ENCODE measurements around the gene TMEFF2.
A peak's percentile ranks its signal among the peaks of the same experiment; 100 is the strongest.

The TMEFF2 gene, protein sequence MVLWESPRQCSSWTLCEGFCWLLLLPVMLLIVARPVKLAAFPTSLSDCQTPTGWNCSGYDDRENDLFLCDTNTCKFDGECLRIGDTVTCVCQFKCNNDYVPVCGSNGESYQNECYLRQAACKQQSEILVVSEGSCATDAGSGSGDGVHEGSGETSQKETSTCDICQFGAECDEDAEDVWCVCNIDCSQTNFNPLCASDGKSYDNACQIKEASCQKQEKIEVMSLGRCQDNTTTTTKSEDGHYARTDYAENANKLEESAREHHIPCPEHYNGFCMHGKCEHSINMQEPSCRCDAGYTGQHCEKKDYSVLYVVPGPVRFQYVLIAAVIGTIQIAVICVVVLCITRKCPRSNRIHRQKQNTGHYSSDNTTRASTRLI

DNA sequence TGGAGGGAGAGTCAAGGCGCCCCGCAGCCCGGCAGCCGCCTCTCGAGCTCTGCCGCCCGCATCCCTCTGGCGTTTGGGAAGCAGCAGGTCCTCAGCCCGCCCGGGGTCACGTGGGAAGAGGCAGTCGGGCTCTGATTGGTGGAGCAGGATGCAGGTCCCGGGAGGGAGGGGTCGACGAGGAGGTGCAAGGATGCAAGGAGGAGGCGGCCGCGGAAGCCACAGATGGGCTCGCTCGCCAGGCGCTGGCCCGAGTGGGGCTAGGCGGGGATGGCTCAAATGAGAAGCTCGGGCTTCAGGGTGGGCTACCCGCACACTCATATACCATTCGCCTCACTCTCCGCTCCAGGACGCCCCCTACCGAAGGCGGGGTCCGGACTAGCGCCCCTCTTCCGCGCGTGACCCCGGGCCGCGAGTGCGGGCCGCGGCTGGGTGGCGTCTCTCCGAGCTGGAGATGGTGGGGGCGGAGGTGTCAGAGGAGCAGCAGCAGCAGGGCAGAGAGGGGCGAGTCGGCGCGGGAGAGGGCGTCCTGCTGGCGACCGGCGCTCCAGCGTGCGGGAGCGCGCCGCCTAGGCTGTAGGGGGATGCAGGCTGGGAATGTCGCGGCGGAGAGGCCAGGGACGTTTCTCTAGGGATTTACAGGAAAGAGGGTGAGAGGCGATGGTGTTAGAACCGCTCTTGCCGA lies at the start of gene TMEFF2:
Gene TMEFF2 (minus strand): TSS at position 68 of the 682 bp plus-strand sequence. CDS start 409 bp downstream, outside the sequence.
- H3K4me1 ChIP-seq (ENCODE audit: control insufficient read depth, insufficient read depth, low read length), result no peaks in the 10 kb centered on the region; the same call in 1 of the 2 replicates
- H3K36me3 ChIP-seq (ENCODE audit: control insufficient read depth in 2 of 2, insufficient read depth in 1 of 2, low read length in 2 of 2), result no peaks in the 10 kb centered on the region
- H3K27ac ChIP-seq (ENCODE audit: extremely low read depth, low read depth, low read length), result no peak within 1 kb of the TSS
- POLR2A ChIA-PET, result no interaction called here
- CTCF ChIA-PET, result interaction anchor here (0.6 to 2.1 kb wide), 6 partner anchors 11 to 448 kb away, joined by 3 to 6 read pairs (median 4); no protein-coding TSS in a partner anchor
- H3K9me3 ChIP-seq (ENCODE audit: control insufficient read depth, insufficient read depth, low read depth, low read length), result no peaks in the 10 kb centered on the region
- H3K4me3 ChIP-seq (ENCODE audit: low read depth, low read length), result peak within 1 kb of the TSS; percentile 59
- TF ChIP-seq ZNF416 (tag by site-specific recombination; IDR thresholded peaks at IDR 0.05), result no peak
- TF ChIP-seq ZNF677 (tag by site-specific recombination; IDR thresholded peaks at IDR 0.05), result no peak
- TF ChIP-seq ZNF777 (tag by site-specific recombination; IDR thresholded peaks at IDR 0.05; ENCODE audit: borderline replicate concordance), result no peak
- no peak for TF ChIP-seq YY1 (tag by site-specific recombination; IDR thresholded peaks at IDR 0.05)
- 0 out of 2 replicates have a peak, but pooled peaks have one; percentile 9 for TF ChIP-seq ZBTB7A (tag by site-specific recombination; IDR thresholded peaks at IDR 0.05; ENCODE audit: low read depth)
- TF ChIP-seq ZEB2 (tag by site-specific recombination; IDR thresholded peaks at IDR 0.05), result peak; percentile 51; the same call in 1 of the 2 replicates
- TF ChIP-seq ZNF629 (tag by site-specific recombination; IDR thresholded peaks at IDR 0.05), result no peak
- no peak for TF ChIP-seq GLI2 (tag by site-specific recombination; IDR thresholded peaks at IDR 0.05; ENCODE audit: borderline replicate concordance, low read depth)
- TF ChIP-seq GLIS1 (tag by site-specific recombination; IDR thresholded peaks at IDR 0.05), result no peak
- TF ChIP-seq ZNF785 (tag by site-specific recombination; IDR thresholded peaks at IDR 0.05), result peak; percentile 96
- peak; percentile 95 for TF ChIP-seq ZNF548 (tag by site-specific recombination; IDR thresholded peaks at IDR 0.05)
- no peak for TF ChIP-seq REPIN1 (tag by site-specific recombination; IDR thresholded peaks at IDR 0.05; ENCODE audit: low read depth)
- TF ChIP-seq, protein P1, sequence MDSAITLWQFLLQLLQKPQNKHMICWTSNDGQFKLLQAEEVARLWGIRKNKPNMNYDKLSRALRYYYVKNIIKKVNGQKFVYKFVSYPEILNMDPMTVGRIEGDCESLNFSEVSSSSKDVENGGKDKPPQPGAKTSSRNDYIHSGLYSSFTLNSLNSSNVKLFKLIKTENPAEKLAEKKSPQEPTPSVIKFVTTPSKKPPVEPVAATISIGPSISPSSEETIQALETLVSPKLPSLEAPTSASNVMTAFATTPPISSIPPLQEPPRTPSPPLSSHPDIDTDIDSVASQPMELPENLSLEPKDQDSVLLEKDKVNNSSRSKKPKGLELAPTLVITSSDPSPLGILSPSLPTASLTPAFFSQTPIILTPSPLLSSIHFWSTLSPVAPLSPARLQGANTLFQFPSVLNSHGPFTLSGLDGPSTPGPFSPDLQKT (IDR thresholded peaks at IDR 0.05; ENCODE audit: borderline replicate concordance, low read depth, low read length), result no peak
- TF ChIP-seq ZNF37A (tag by site-specific recombination; IDR thresholded peaks at IDR 0.05), result no peak
- TF ChIP-seq, protein P2, sequence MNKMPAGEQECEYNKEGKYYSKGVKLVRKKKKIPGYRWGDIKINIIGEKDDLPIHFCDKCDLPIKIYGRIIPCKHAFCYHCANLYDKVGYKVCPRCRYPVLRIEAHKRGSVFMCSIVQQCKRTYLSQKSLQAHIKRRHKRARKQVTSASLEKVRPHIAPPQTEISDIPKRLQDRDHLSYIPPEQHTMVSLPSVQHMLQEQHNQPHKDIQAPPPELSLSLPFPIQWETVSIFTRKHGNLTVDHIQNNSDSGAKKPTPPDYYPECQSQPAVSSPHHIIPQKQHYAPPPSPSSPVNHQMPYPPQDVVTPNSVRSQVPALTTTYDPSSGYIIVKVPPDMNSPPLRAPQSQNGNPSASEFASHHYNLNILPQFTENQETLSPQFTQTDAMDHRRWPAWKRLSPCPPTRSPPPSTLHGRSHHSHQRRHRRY (tag by site-specific recombination; IDR thresholded peaks at IDR 0.05), result no peak
- TF ChIP-seq ZNF394 (tag by site-specific recombination; IDR thresholded peaks at IDR 0.05; ENCODE audit: borderline replicate concordance), result peak; percentile 40; the same call in 1 of the 2 replicates
- no peak for TF ChIP-seq HOXC10 (CRISPR knock-in tag; IDR thresholded peaks at IDR 0.05)
- no peak for TF ChIP-seq ZNF585B (tag by site-specific recombination; IDR thresholded peaks at IDR 0.05)
- TF ChIP-seq KLF1 (tag by site-specific recombination; IDR thresholded peaks at IDR 0.05), result 0 out of 2 replicates have a peak, but pooled peaks have one; percentile 34
- TF ChIP-seq, protein P3, sequence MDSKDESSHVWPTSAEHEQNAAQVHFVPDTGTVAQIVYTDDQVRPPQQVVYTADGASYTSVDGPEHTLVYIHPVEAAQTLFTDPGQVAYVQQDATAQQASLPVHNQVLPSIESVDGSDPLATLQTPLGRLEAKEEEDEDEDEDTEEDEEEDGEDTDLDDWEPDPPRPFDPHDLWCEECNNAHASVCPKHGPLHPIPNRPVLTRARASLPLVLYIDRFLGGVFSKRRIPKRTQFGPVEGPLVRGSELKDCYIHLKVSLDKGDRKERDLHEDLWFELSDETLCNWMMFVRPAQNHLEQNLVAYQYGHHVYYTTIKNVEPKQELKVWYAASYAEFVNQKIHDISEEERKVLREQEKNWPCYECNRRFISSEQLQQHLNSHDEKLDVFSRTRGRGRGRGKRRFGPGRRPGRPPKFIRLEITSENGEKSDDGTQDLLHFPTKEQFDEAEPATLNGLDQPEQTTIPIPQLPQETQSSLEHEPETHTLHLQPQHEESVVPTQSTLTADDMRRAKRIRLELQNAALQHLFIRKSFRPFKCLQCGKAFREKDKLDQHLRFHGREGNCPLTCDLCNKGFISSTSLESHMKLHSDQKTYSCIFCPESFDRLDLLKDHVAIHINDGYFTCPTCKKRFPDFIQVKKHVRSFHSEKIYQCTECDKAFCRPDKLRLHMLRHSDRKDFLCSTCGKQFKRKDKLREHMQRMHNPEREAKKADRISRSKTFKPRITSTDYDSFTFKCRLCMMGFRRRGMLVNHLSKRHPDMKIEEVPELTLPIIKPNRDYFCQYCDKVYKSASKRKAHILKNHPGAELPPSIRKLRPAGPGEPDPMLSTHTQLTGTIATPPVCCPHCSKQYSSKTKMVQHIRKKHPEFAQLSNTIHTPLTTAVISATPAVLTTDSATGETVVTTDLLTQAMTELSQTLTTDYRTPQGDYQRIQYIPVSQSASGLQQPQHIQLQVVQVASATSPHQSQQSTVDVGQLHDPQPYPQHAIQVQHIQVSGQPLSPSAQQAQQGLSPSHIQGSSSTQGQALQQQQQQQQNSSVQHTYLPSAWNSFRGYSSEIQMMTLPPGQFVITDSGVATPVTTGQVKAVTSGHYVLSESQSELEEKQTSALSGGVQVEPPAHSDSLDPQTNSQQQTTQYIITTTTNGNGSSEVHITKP (tag by site-specific recombination; IDR thresholded peaks at IDR 0.05), result peak; percentile 76
- peak; percentile 58 for TF ChIP-seq ZFHX2 (tag by site-specific recombination; conservative IDR thresholded peaks at IDR 0.05)
- peak; percentile 29; the same call in 1 of the 2 replicates for TF ChIP-seq ZNF610 (tag by site-specific recombination; IDR thresholded peaks at IDR 0.05; ENCODE audit: borderline replicate concordance)
- TF ChIP-seq, protein P4, sequence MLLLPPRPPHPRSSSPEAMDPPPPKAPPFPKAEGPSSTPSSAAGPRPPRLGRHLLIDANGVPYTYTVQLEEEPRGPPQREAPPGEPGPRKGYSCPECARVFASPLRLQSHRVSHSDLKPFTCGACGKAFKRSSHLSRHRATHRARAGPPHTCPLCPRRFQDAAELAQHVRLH (tag by site-specific recombination; IDR thresholded peaks at IDR 0.05), result no peak
- TF ChIP-seq, protein P5, sequence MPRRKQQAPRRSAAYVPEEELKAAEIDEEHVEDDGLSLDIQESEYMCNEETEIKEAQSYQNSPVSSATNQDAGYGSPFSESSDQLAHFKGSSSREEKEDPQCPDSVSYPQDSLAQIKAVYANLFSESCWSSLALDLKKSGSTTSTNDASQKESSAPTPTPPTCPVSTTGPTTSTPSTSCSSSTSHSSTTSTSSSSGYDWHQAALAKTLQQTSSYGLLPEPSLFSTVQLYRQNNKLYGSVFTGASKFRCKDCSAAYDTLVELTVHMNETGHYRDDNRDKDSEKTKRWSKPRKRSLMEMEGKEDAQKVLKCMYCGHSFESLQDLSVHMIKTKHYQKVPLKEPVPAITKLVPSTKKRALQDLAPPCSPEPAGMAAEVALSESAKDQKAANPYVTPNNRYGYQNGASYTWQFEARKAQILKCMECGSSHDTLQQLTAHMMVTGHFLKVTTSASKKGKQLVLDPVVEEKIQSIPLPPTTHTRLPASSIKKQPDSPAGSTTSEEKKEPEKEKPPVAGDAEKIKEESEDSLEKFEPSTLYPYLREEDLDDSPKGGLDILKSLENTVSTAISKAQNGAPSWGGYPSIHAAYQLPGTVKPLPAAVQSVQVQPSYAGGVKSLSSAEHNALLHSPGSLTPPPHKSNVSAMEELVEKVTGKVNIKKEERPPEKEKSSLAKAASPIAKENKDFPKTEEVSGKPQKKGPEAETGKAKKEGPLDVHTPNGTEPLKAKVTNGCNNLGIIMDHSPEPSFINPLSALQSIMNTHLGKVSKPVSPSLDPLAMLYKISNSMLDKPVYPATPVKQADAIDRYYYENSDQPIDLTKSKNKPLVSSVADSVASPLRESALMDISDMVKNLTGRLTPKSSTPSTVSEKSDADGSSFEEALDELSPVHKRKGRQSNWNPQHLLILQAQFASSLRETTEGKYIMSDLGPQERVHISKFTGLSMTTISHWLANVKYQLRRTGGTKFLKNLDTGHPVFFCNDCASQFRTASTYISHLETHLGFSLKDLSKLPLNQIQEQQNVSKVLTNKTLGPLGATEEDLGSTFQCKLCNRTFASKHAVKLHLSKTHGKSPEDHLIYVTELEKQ (tag by site-specific recombination; IDR thresholded peaks at IDR 0.05; ENCODE audit: borderline replicate concordance), result no peak
- TF ChIP-seq ZFP3 (tag by site-specific recombination; IDR thresholded peaks at IDR 0.05; ENCODE audit: low read depth), result no peak
- TF ChIP-seq ZNF341 (tag by site-specific recombination; IDR thresholded peaks at IDR 0.05; ENCODE audit: low read depth), result peak; percentile 64; the same call in 1 of the 2 replicates
- no peak for TF ChIP-seq ZNF350 (tag by site-specific recombination; IDR thresholded peaks at IDR 0.05)

Measured in HEK293 (cell line).